ENCODE results near the gene CCDC88B. TPM values are rescaled to one million over a fixed set of nuclear protein-coding genes. Genes with fewer than 3 reads are reported as not detected.

The CCDC88B gene
- total RNA-seq, 1 experiment from 2014 or later, result 14.7 TPM

DNA sequence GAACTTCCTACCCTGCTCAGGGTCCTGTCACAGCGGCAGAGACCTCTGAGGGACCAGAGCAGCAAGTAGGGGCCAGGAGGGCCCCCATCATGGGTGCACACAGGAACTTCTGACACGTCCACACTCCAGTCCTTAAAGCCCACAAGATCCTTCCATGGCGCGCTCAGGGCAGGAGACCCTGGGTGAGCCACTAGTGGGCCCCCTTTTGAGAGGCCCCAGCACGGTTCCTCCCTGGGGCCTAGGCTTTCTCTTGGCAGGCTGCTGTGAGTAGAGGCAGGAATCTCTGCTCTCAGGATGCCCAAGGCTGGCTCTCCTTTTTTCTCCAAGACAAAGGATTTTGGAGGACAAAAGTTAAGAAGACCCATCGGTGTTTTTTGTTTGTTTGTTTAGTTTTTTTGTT, 41.3 kb downstream of the CCDC88B start (continued):
- TF ChIP-seq, protein P1, sequence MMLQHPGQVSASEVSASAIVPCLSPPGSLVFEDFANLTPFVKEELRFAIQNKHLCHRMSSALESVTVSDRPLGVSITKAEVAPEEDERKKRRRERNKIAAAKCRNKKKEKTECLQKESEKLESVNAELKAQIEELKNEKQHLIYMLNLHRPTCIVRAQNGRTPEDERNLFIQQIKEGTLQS (IDR thresholded peaks at IDR 0.05), result no peak
- TF ChIP-seq CEBPB (IDR thresholded peaks at IDR 0.05; ENCODE audit: low read depth), result no peak

DNA sequence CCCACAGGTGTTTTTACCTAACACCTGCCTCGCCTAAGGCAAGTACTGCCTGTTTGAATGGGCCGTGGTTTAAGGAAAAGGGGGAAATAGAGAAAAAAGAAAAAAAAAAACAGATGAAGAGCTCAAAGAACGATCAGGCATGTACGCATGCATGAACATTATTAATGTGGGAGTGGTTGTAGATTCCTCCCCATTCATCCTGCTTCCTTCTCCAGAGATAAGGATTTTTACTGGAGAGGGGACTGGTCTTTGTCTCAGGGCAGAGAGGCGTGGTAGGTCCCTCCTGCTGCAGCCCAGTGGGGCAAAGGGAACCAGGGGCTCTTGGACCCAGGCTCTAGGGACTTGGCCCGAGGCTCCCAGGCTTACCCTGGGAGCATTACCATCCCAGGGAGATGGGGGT, 42.0 kb downstream of the CCDC88B start:
- DNase-seq (ENCODE audit: low read depth, low spot score) (no peak), ATAC-seq (no peak)
- TF ChIP-seq, protein P2, sequence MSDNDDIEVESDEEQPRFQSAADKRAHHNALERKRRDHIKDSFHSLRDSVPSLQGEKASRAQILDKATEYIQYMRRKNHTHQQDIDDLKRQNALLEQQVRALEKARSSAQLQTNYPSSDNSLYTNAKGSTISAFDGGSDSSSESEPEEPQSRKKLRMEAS (IDR thresholded peaks at IDR 0.05), result no peak
- no peak for TF ChIP-seq JUND (IDR thresholded peaks at IDR 0.05)
- TF ChIP-seq POLR2A (IDR thresholded peaks at IDR 0.05; ENCODE audit: borderline replicate concordance, extremely low read depth, insufficient read depth, insufficient read length), result no peak
- no peaks in the 10 kb centered on the region for H3K27me3 ChIP-seq (ENCODE audit: insufficient read depth, low read length)
- H3K79me2 ChIP-seq (ENCODE audit: insufficient read depth, low read length), result no peaks in the 10 kb centered on the region
- ChIA-PET CTCF (interaction anchor here (0.6 kb wide), 1 partner anchor 320 kb away, joined by 3 read pairs; no protein-coding TSS in a partner anchor), RAD21 (ENCODE audit: low non-redundant PET in 1 of 2, low total read pairs in 2 of 2, uncharacterized antibody in 2 of 2, unreplicated experiment in 2 of 2) (no interaction called here), POLR2A (interaction anchor here (0.6 kb wide), 1 partner anchor 9 kb away, joined by 3 read pairs; no protein-coding TSS in a partner anchor)
- intact Hi-C loops (cut with micrococcal nuclease), result no loop called here
- BruUV-seq (replicated peaks), result no TSS peak
- no peaks in the 10 kb centered on the region for H3K9me3 ChIP-seq (ENCODE audit: control insufficient read depth in 1 of 2, insufficient read depth in 1 of 2, low read depth in 1 of 2, low read length in 2 of 2)
- no peaks in the 10 kb centered on the region for H3K36me3 ChIP-seq (ENCODE audit: control insufficient read depth in 1 of 2, insufficient read depth in 2 of 2, low read length in 2 of 2)
- no peaks in the 10 kb centered on the region for H4K20me1 ChIP-seq (ENCODE audit: insufficient read depth)
- H3K4me3 ChIP-seq (replicated peaks in 1 of 2; ENCODE audit: low read depth in 1 of 2, low read length in 2 of 2), result no peak overlapping the region
- H3K4me1 ChIP-seq (ENCODE audit: control insufficient read depth in 1 of 2, insufficient read depth in 2 of 2, low read length in 2 of 2), result peaks cover 8 to 35% of the 10 kb centered on the region in 2 experiments
- no peaks in the 10 kb centered on the region for H3K9me2 ChIP-seq (ENCODE audit: insufficient read depth)
- H2AFZ ChIP-seq (ENCODE audit: low read depth, low read length, poor library complexity, severe bottlenecking), result no peak overlapping the region
- no peak overlapping the region for H3K9ac ChIP-seq (ENCODE audit: low read length)
- H3K27ac ChIP-seq (ENCODE audit: low read depth, low read length), result no peak overlapping the region
- no peak overlapping the region for H3K4me2 ChIP-seq (ENCODE audit: low read length)

DNA sequence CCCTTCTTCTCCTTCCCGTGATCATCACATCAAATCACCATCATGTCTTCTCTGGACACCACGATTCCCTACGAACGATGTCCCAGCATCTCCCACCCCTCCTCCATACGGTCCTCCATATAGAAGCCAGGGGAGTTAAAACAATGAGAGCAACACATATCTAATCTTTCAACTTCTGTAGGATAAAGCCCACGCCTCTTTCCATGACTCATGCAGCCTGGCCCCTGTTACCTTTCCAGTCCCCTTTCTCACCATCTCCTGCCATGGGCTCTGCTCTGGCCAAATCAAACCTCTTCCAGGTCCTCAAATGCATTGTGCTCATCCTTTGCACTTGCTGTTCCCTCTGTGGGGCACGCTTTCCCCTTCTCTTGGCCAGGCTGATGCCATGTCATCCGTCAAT, 42.6 kb downstream of the CCDC88B start:
- no peak overlapping the region for H3K9ac ChIP-seq (ENCODE audit: low read length)
- POLR2A ChIA-PET, result interaction anchor here (0.6 kb wide), 1 partner anchor 9 kb away, joined by 3 read pairs; no protein-coding TSS in a partner anchor

More for the DNA sequence above, 42.6 kb downstream of the CCDC88B start:
- Histone ChIP-seq H3K27me3 (ENCODE audit: insufficient read depth, low read length) (no peaks in the 10 kb centered on the region), H3K36me3 (ENCODE audit: control insufficient read depth in 1 of 2, insufficient read depth in 2 of 2, low read length in 2 of 2) (no peaks in the 10 kb centered on the region), H3K4me2 (ENCODE audit: low read length) (no peak overlapping the region), H3K9me3 (ENCODE audit: control insufficient read depth in 1 of 2, insufficient read depth in 1 of 2, low read depth in 1 of 2, low read length in 2 of 2) (no peaks in the 10 kb centered on the region), H3K4me3 (replicated peaks in 1 of 2; ENCODE audit: low read depth in 1 of 2, low read length in 2 of 2) (no peak overlapping the region), H3K27ac (ENCODE audit: low read depth, low read length) (no peak overlapping the region), H3K9me2 (ENCODE audit: insufficient read depth) (no peaks in the 10 kb centered on the region), H3K4me1 (ENCODE audit: control insufficient read depth in 1 of 2, insufficient read depth in 2 of 2, low read length in 2 of 2) (peaks cover 8 to 35% of the 10 kb centered on the region in 2 experiments), H2AFZ (ENCODE audit: low read depth, low read length, poor library complexity, severe bottlenecking) (no peak overlapping the region), H4K20me1 (ENCODE audit: insufficient read depth) (no peaks in the 10 kb centered on the region), H3K79me2 (ENCODE audit: insufficient read depth, low read length) (no peaks in the 10 kb centered on the region)
- intact Hi-C loops (cut with micrococcal nuclease), result no loop called here
- no TSS peak for BruUV-seq (replicated peaks)
- no peak for TF ChIP-seq CBX3 (IDR thresholded peaks at IDR 0.05; ENCODE audit: low read depth)
- TF ChIP-seq, protein P3, sequence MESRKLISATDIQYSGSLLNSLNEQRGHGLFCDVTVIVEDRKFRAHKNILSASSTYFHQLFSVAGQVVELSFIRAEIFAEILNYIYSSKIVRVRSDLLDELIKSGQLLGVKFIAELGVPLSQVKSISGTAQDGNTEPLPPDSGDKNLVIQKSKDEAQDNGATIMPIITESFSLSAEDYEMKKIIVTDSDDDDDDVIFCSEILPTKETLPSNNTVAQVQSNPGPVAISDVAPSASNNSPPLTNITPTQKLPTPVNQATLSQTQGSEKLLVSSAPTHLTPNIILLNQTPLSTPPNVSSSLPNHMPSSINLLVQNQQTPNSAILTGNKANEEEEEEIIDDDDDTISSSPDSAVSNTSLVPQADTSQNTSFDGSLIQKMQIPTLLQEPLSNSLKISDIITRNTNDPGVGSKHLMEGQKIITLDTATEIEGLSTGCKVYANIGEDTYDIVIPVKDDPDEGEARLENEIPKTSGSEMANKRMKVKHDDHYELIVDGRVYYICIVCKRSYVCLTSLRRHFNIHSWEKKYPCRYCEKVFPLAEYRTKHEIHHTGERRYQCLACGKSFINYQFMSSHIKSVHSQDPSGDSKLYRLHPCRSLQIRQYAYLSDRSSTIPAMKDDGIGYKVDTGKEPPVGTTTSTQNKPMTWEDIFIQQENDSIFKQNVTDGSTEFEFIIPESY (IDR thresholded peaks at IDR 0.05; ENCODE audit: extremely low read depth, insufficient replicate concordance, low read length), result no peak
- TF ChIP-seq SRF (IDR thresholded peaks at IDR 0.05; ENCODE audit: low read depth), result no peak
- TF ChIP-seq, protein P2 (IDR thresholded peaks at IDR 0.05), result no peak
- ChIA-PET CTCF (no interaction called here), RAD21 (ENCODE audit: low non-redundant PET in 1 of 2, low total read pairs in 2 of 2, uncharacterized antibody in 2 of 2, unreplicated experiment in 2 of 2) (no interaction called here)
- ATAC-seq (no peak), DNase-seq (ENCODE audit: low read depth, low spot score) (no peak)

Data from HCT116 (cell line).